ENCODE data around the gene AMFR. TPM values are rescaled to one million over a fixed set of nuclear protein-coding genes. Genes with fewer than 3 reads are reported as not detected.

AMFR gene
- total and polyA plus RNA-seq, 4 donors, result 43.3 to 309 (median 98.4) TPM

GRCh38 chr16:56370185-56370874, 55.0 kb downstream of the AMFR start:
- peaks cover 9 to 45% (median 25%) of the 10 kb centered on the region in 4 donors for H3K4me1 ChIP-seq (ENCODE audit: control insufficient read depth in 4 of 4, insufficient read depth in 4 of 4, low read length in 3 of 4)
- peak overlapping the region; percentile 69 to 81 for H3K27ac ChIP-seq (ENCODE audit: low read depth in 1 of 2, low read length in 2 of 2)
- no peak overlapping the region for H3K4me3 ChIP-seq (ENCODE audit: low read depth in 1 of 3, low read length in 3 of 3)
- H3K36me3 ChIP-seq (ENCODE audit: control insufficient read depth in 4 of 4, insufficient read depth in 3 of 4, low read depth in 1 of 4, low read length in 3 of 4), result peaks cover 8 to 13% (median 11%) of the 10 kb centered on the region in 4 donors
- no peak for DNase-seq (ENCODE audit: low spot score)
- WGBS, result 81% methylated on average over 2 of the region's 2 CpGs
- no peak for TF ChIP-seq FOXA2 (IDR thresholded peaks at IDR 0.05)
- TF ChIP-seq RAD21 (IDR thresholded peaks at IDR 0.05), result no peak
- no peak for TF ChIP-seq RXRA (IDR thresholded peaks at IDR 0.05)
- no peak for TF ChIP-seq ATF3 (IDR thresholded peaks at IDR 0.05)
- no peaks in the 10 kb centered on the region for H3K27me3 ChIP-seq (ENCODE audit: control insufficient read depth in 4 of 4, insufficient read depth in 4 of 4, low read length in 3 of 4)
- H3K9me3 ChIP-seq (ENCODE audit: control insufficient read depth in 4 of 4, low read length in 3 of 4), result no peaks in the 10 kb centered on the region
- H3K9ac ChIP-seq (ENCODE audit: low read depth in 1 of 2, low read length in 2 of 2), result no peak overlapping the region

GRCh38 chr16:56369202-56369601, 56.1 kb downstream of the AMFR start:
- Histone ChIP-seq H3K36me3 (ENCODE audit: control insufficient read depth in 4 of 4, insufficient read depth in 3 of 4, low read depth in 1 of 4, low read length in 3 of 4) (peaks cover 11 to 14% (median 12%) of the 10 kb centered on the region in 4 donors), H3K27ac (ENCODE audit: low read depth in 1 of 2, low read length in 2 of 2) (peak overlapping the region; percentile 56 to 79), H3K9me3 (ENCODE audit: control insufficient read depth in 4 of 4, low read length in 3 of 4) (no peaks in the 10 kb centered on the region), H3K4me1 (ENCODE audit: control insufficient read depth in 4 of 4, insufficient read depth in 4 of 4, low read length in 3 of 4) (peaks cover 9 to 45% (median 25%) of the 10 kb centered on the region in 4 donors), H3K4me3 (ENCODE audit: low read depth in 1 of 3, low read length in 3 of 3) (no peak overlapping the region), H3K9ac (ENCODE audit: low read depth in 1 of 2, low read length in 2 of 2) (peak overlapping the region in 1 of 2 donors; percentile 14), H3K27me3 (ENCODE audit: control insufficient read depth in 4 of 4, insufficient read depth in 4 of 4, low read length in 3 of 4) (no peaks in the 10 kb centered on the region)
- TF ChIP-seq TAF1 (conservative IDR thresholded peaks at IDR 0.05), result no peak
- TF ChIP-seq JUND (IDR thresholded peaks at IDR 0.05), result peak in 1 of 2 donors; percentile 61
- TF ChIP-seq RXRA (IDR thresholded peaks at IDR 0.05), result peak; percentile 42 to 76
- TF ChIP-seq GABPA (IDR thresholded peaks at IDR 0.05 in 1 of 2, conservative IDR thresholded peaks at IDR 0.05 in 1 of 2), result peak in 1 of 2 donors; percentile 24
- peak; percentile 51 for TF ChIP-seq MAX (IDR thresholded peaks at IDR 0.05)
- TF ChIP-seq FOXA2 (IDR thresholded peaks at IDR 0.05), result peak; percentile 33
- peak; percentile 49 for TF ChIP-seq YY1 (IDR thresholded peaks at IDR 0.05)
- TF ChIP-seq SP1 (IDR thresholded peaks at IDR 0.05), result peak; percentile 66
- TF ChIP-seq NR2F2 (IDR thresholded peaks at IDR 0.05), result no peak
- TF ChIP-seq ZBTB33 (IDR thresholded peaks at IDR 0.05), result peak; percentile 55
- peak; percentile 42 for TF ChIP-seq REST (IDR thresholded peaks at IDR 0.05)
- TF ChIP-seq FOXA1 (IDR thresholded peaks at IDR 0.05), result no peak
- no peak for TF ChIP-seq ATF3 (IDR thresholded peaks at IDR 0.05)
- TF ChIP-seq EGR1 (IDR thresholded peaks at IDR 0.05; ENCODE audit: low read depth in 2 of 2), result no peak
- TF ChIP-seq CTCF (IDR thresholded peaks at IDR 0.05; ENCODE audit: low read depth, low read length, missing input control), result no peak
- TF ChIP-seq RAD21 (IDR thresholded peaks at IDR 0.05), result peak; percentile 33 to 35
- no peak for TF ChIP-seq HNF4G (IDR thresholded peaks at IDR 0.05)
- peak; percentile 62 to 82 for TF ChIP-seq HNF4A (conservative IDR thresholded peaks at IDR 0.05)
- 55% methylated on average over 5 of the region's 5 CpGs for WGBS
- no peak for DNase-seq (ENCODE audit: low spot score)

Measured in liver (tissue), 9 donors.